Breast epithelium (tissue), 4 donors: ENCODE results near the gene CHST9. TPM values are rescaled to one million over a fixed set of nuclear protein-coding genes. Genes with fewer than 3 reads are reported as not detected.

Experiments used
- DNase-seq, 2 donors: peaks; one replicate each; pipeline ENCODE4 v3.0.0-alpha.2; 2019; ENCODE audit warnings: low spot score in 2 of 2
- H3K27ac ChIP-seq, 2 donors: fragments of 200-600 bp; sonication (generic) in 1 of 2; one replicate each; pipeline ENCODE4 v1.5.1; 2016 to 2019; ENCODE audit warnings: mild to moderate bottlenecking in 1 of 2
- H3K27me3 ChIP-seq, 2 donors: fragments of 200-600 bp; sonication (generic) in 1 of 2; one replicate each; pipeline versions ENCODE4 v1.5.1 to v1.6.0; 2017 to 2019; ENCODE audit warnings: control low read depth in 1 of 2, mild to moderate bottlenecking in 1 of 2
- H3K36me3 ChIP-seq: fragments of 200-600 bp; one replicate; pipeline ENCODE4 v1.5.1; 2019
- H3K4me1 ChIP-seq, 2 donors: fragments of 200-600 bp; sonication (generic); one replicate each; pipeline ENCODE4 v1.5.1; 2016 to 2019; ENCODE audit warnings: control low read depth in 1 of 2
- H3K4me3 ChIP-seq, 3 donors: fragments of 200-600 bp; sonication (generic); 1 replicate in 2 of 3; 2 replicates in 1 of 3; pipeline ENCODE4 v1.5.1; 2016 to 2019; ENCODE audit warnings: mild to moderate bottlenecking in 3 of 3, moderate library complexity in 2 of 3
- H3K9me3 ChIP-seq, 2 donors: fragments of 200-600 bp; sonication (generic) in 1 of 2; one replicate each; pipeline ENCODE4 v1.5.1; 2016 to 2019; ENCODE audit warnings: control low read depth in 1 of 2
- CTCF ChIP-seq, 3 donors: fragments of 450-650 bp; IDR thresholded peaks; one replicate each; pipeline ENCODE4 v1.5.1; 2016 to 2017; ENCODE audit warnings: antibody characterized with exemption in 3 of 3, mild to moderate bottlenecking in 3 of 3, moderate library complexity in 3 of 3
- POLR2A ChIP-seq: fragments of 450-650 bp; IDR thresholded peaks from one replicate; pipeline ENCODE4 v1.6.1; 2016; ENCODE audit warnings: antibody characterized with exemption, mild to moderate bottlenecking, moderate library complexity
- POLR2AphosphoS5 ChIP-seq, 3 donors: sonication (generic); formaldehyde crosslinking; IDR thresholded peaks; one replicate each; pipeline ENCODE4 v1.6.1; 2017; ENCODE audit warnings: antibody characterized with exemption in 3 of 3
- intact Hi-C: fragments of 100-400 bp; cut with DNase I; formaldehyde crosslinking; loops from one replicate; pipeline ENCODE4 v1.15.1; 2023; ENCODE audit warnings: low total_unique reads
- total RNA-seq, 3 donors: library from RNA; depleted of rRNA; stranded (reverse); fragments of >200 nt; gene quantifications; one replicate each; pipeline ENCODE4 v1.1.0, GENCODE V29; 2016

The CHST9 gene
- total RNA-seq, 3 donors from 2014 or later, result 1.6 to 8.5 TPM; not detected in 1

- TF ChIP-seq POLR2AphosphoS5 (IDR thresholded peaks at IDR 0.05) (no peak), CTCF (IDR thresholded peaks at IDR 0.05) (no peak), POLR2A (no peak)
- DNase-seq, result no peak
- Histone ChIP-seq H3K36me3 (no peaks in the 10 kb centered on the region), H3K9me3 (no peaks in the 10 kb centered on the region), H3K4me3 (no peak overlapping the region), H3K27me3 (no peaks in the 10 kb centered on the region), H3K27ac (no peak overlapping the region), H3K4me1 (no peaks in the 10 kb centered on the region)
- intact Hi-C loops, result no loop called here
Observed at GRCh38 chr18:27030421-27030820, 154.7 kb downstream of the CHST9 start.

- no peak overlapping the region for H3K27ac ChIP-seq
- no peak overlapping the region for H3K4me3 ChIP-seq
- intact Hi-C loops, result no loop called here
- H3K9me3 ChIP-seq, result no peaks in the 10 kb centered on the region
- TF ChIP-seq CTCF (IDR thresholded peaks at IDR 0.05) (no peak), POLR2AphosphoS5 (IDR thresholded peaks at IDR 0.05) (no peak), POLR2A (no peak)
- no peak for DNase-seq
- no peaks in the 10 kb centered on the region for H3K27me3 ChIP-seq
- no peaks in the 10 kb centered on the region for H3K4me1 ChIP-seq
- no peaks in the 10 kb centered on the region for H3K36me3 ChIP-seq
Observed at GRCh38 chr18:27022477-27022876, 162.6 kb downstream of the CHST9 start.

GRCh38 chr18:27017901-27018500 is 167.1 kb downstream of the CHST9 start:
- Histone ChIP-seq H3K4me3 (no peak overlapping the region), H3K27me3 (no peaks in the 10 kb centered on the region), H3K9me3 (no peaks in the 10 kb centered on the region), H3K36me3 (no peaks in the 10 kb centered on the region), H3K27ac (no peak overlapping the region), H3K4me1 (no peaks in the 10 kb centered on the region)
- TF ChIP-seq POLR2AphosphoS5 (IDR thresholded peaks at IDR 0.05) (no peak), CTCF (IDR thresholded peaks at IDR 0.05) (peak in 2 of 3 donors; percentile 47 to 50)
- DNase-seq, result no peak
- intact Hi-C loops, result no loop called here

GRCh38 chr18:27014841-27015240 is 170.3 kb downstream of the CHST9 start:
- Histone ChIP-seq H3K4me1 (no peaks in the 10 kb centered on the region), H3K27me3 (no peaks in the 10 kb centered on the region), H3K36me3 (no peaks in the 10 kb centered on the region), H3K4me3 (no peak overlapping the region), H3K9me3 (no peaks in the 10 kb centered on the region), H3K27ac (no peak overlapping the region)
- TF ChIP-seq POLR2AphosphoS5 (IDR thresholded peaks at IDR 0.05), result no peak
- no peak for TF ChIP-seq CTCF (IDR thresholded peaks at IDR 0.05)
- no peak for TF ChIP-seq POLR2A
- intact Hi-C loops, result no loop called here
- DNase-seq, result no peak

GRCh38 chr18:27010784-27011183 is 174.3 kb downstream of the CHST9 start:
- TF ChIP-seq POLR2AphosphoS5 (IDR thresholded peaks at IDR 0.05) (no peak), CTCF (IDR thresholded peaks at IDR 0.05) (no peak), POLR2A (no peak)
- intact Hi-C loops, result no loop called here
- Histone ChIP-seq H3K9me3 (no peaks in the 10 kb centered on the region), H3K4me1 (no peaks in the 10 kb centered on the region), H3K27ac (no peak overlapping the region), H3K4me3 (no peak overlapping the region), H3K27me3 (no peaks in the 10 kb centered on the region), H3K36me3 (no peaks in the 10 kb centered on the region)
- DNase-seq, result no peak
